Stimulated activated CD8-positive, alpha-beta memory T cell treated with anti-CD3 and anti-CD28 coated beads, Interleukin-4, amount 100 ng/mL, for 4 hours (primary cell): ENCODE data around the gene SELPLG.
"Not testable (repeated sequence)": the region's sequence is repeated elsewhere in the genome, so short reads cannot be mapped to it uniquely, and the experiment has no call there.

Experiments used
- DNase-seq, 2 donors: peaks; one replicate each; pipeline ENCODE4 v3.0.0-alpha.2; 2020; ENCODE audit warnings: low read depth in 2 of 2, low spot score in 1 of 2

SELPLG gene

DNA sequence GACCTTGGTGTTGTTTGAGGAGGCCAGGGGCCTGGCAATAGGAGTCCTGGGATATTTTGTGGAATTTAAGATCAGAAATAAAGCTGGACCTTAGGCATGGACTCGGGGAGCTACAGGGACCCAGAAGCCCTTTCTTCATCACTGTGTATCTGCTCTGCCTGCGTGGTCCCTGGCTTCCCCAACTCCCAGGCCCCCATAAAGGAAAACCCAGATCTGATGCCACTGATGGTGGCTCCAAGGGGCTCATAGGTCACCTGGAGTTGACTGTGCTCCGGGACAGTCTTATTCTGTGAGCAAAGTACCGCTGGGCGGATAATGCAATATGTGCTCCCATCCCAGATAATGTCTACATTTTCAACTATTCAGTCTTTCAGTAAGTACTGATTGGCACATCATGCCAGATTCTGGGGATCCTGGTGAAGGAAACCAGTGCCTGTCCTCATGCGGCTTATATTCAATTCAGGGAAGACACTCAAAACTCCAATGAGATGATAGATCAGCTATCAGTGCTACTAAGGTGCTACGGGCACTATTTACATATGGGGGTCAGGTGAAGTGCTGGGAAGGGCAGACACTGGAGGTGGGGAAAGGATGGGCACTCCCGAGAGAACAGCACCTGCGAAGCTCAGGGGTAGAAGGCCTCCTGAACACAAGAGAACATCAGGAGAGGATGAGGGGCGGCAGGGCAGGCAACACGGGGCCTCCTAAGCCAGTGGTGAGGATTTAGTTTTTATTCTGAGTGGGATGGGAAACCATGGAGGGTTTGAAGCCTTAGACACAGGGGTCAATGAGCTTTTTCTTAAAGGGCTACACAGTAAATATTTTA is 5.5 kb upstream of the SELPLG start:
- no peak for DNase-seq

DNA sequence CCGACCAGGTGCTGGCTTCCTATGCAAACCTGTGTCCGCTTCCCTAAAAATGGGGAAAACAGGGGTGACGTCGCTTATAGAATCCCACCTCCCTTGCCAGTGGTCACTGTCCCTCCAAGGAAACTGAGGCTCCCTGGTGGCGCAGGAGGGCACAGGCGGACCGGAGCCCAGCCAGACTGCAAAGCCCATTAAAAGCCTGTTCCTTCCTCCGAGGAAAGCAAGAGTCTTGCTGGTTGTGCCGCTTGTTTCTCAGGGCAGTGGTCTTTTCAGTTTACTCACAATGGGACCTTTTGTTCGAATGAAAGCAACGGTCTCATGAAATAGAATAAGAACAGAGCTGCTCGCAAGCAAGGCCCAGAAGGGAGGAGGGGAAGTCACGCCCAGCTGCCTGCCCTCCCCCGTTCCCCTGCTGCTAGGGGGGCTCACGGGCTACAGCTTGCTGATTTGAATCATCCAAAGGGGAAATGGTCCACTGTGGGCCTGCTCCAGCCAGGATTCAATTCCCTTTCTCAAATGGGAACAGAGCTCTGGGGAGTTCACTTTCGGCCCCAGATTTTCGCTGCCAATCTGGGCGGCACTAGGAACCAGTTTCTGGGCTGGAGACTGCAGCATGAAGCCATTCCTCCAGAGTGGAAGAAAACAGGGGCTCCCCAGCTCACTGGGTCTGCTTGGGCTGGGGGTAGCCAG is 4.6 kb upstream of the SELPLG start:
- no peak for DNase-seq

DNA sequence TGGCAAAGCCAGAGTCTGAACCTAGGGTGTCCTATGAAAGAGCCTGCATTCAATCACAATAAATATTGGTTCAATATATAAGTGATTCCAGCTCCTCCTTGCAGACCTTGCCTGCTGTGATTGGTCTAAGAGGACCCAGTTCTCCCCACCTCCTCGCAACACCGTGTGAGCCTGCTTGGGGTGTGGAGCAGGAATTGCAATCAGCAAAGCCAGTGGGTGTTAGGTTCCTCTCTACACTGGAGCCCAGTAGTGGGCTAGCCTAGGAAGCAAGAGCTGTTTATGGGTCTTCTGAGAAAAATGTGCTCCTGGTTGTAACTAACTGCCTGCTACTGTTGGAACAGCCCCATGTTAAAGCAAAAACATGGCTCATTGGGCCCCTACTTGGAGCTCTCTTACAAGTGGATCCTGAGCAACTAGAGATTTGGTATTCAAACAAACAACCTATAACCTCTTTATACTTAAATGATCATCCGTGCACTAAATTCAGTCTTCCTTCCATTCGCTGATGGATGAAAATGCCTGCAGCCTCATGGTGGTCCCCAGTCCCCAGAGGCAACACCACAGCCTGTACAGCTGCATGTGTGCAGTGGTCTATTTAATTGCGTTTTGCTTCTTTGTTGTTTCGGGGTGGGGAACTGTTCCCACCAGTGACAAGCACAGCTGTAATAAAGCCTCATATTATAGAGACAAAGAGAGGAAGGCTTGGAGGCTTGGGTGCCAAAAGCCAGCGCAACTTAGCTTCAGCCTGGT is 3.7 kb upstream of the SELPLG start:
- DNase-seq, result no peak

DNA sequence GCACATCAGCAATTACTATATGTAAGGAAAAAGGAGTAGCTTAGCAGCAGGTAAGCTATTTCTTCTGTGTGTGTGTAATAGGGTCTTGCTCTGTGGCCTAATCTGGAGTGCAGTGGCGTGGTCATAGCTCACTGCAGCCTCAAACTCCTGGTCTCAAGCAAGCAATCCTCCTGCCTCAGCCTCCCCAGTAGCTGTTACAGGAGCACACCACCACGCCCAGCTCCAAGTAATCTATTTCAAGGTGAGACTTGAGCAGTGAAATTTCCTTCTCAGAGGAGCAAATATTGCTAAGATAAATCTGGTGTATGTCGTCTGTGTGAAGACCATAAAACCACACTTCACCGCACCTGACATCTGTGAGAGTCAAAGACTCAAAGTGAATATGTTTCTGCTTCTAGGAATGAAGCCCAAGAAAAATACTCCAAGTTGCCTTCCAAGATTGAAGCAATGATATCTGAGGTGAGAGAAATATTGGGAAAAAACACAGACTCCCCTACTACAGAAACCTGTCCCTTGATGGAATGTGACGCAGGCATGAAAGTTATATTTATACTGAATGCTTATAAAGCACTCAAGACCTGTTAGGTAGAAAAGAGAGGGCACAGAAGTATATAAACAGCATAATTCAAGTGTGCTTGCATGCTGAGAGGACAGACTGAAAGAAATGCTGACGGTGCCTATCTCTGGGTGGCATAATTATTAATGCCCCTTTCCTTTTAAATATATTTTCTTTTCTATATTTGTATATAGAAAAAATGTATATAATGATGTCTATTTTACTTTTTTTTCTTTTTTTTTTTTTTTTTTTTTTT is 2.5 kb upstream of the SELPLG start:
- no peak for DNase-seq

DNA sequence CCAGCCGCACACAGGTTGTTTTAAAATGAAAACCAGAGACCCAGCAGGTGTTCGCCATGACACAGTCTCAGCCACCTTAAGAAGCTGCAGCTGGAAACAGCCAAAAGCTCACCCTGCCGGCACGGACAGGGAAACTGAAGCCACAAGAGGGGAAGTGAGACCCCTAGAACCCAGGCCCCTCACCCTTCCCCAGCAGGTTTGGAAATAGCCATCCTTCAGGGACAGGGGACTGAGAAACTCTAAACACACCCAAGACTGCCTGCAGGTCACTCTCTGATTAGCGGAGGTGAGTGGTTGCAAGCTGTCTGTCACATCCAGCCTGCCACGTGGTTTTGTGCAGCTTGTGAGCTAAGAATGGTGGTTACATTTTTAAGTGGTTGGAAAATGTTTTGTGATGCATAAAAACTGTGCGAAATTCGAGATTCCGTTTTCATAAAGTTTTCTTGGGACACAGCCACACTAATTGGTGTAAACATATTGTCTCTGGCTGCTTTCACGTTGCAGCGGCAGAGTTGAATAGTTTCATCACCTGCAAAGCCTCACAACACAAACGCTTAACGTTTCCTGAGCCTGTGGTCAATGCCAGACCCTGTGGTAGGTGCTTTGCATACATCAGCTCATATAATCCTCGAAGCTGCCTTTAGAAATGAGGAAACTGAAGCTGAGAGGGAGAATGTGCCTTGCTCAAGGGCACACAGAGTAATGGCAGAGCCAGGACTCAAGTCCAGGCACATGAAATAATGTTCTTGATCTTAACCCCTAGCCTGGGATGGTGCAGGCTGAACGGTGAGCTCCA is 1.7 kb upstream of the SELPLG start:
- DNase-seq, result no peak

GRCh38 chr12:108634341-108634751 is 652 bp upstream of the SELPLG start:
- DNase-seq, result no peak

GRCh38 chr12:108633081-108633533 is 587 bp downstream of the SELPLG start:
- no peak for DNase-seq

GRCh38 chr12:108631261-108631660 is 2.4 kb downstream of the SELPLG start:
- DNase-seq, result not testable (repeated sequence)

GRCh38 chr12:108630481-108631207 is 3.0 kb downstream of the SELPLG start:
- no peak for DNase-seq

DNA sequence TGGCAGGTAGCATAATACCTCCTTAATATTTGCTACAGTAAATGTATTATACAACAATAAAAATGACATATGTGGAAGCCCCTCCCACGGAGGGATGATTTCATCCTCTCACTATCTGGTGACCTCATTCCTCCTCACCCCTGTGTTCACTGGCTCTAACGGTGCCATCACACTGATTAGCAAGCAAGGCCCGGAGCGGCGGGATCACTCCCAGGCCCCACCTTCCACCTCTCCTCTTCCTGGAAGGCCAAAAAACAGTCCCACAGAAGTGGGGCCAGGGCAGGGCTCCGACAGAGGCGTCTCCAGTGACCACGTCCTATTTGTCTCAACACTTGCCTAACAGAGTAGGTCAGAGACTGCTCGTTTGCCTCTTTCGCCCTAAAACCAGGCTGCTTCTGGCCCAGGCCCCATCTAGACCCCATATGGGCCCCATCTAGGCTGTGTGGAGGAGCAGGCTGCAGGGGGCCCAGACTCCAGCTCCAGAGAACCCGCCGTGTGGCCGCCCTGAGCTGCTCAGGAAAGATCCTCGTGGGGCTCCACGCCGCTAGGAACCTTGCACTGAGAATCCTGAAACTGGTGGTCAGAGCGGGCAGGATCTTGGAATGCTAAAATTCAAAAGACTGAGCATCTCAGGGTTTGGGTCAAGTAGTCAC is 3.7 kb downstream of the SELPLG start:
- DNase-seq, result no peak

DNA sequence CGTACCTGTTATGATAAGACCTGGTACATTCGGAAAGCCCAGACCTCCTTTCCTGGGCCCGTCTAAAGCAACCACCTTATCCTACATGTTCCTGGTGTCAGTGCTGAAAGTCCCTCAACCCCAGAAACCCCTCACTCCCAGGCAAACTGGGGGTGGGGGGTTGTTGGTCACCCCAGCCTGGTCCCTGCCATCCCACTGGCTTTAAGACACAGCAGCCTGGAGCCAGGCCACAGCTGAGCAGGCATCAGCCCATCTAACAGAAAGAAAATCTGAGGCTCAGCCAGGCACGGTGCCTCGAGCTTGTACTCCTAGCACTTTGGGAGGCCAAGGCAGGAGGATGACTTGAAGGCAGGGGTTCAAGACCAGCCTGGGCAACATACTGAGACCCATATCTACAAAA is 4.5 kb downstream of the SELPLG start:
- DNase-seq, result no peak

- no peak for DNase-seq
Measured at GRCh38 chr12:108627134-108627920, 6.4 kb downstream of the SELPLG start.

DNA sequence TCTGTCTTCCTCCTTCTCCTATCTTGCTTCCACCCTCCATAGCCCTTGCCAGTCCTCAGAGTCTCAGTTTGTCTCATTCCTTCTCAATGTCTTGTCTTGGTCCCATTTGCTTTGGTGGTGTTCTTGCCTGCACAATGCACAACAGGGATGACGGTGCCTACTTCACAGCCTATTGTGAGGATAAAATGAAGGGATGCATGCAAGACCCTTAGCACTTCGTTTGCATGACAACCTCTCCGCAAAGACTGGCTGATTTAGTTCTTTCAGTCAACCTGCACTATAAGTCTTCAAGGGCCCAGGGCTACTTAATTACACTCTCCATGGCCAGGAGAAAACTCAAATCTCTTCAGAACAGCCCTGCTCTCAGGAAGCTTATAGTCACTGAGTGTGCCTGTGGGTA is 8.5 kb downstream of the SELPLG start:
- DNase-seq, result no peak

DNA sequence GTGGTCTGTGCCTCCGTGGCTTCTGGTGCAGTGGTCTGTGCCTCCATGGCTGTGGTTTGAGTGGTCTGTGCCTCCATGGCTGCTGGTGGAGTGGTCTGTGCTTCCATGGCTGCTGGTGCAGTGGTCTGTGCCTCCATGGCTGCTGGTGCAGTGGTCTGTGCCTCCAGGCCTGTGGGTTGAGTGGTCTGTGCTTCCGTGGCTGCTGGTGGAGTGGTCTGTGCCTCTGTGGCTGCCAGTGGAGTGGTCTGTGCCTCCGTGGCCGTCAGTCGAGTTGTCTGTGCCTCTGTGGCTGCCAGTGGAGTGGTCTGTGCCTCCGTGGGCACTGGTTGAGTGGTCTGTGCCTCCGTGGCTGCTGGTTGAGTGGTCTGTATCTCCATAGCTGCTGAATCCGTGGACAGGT is 10.1 kb downstream of the SELPLG start:
- DNase-seq, result no peak

DNA sequence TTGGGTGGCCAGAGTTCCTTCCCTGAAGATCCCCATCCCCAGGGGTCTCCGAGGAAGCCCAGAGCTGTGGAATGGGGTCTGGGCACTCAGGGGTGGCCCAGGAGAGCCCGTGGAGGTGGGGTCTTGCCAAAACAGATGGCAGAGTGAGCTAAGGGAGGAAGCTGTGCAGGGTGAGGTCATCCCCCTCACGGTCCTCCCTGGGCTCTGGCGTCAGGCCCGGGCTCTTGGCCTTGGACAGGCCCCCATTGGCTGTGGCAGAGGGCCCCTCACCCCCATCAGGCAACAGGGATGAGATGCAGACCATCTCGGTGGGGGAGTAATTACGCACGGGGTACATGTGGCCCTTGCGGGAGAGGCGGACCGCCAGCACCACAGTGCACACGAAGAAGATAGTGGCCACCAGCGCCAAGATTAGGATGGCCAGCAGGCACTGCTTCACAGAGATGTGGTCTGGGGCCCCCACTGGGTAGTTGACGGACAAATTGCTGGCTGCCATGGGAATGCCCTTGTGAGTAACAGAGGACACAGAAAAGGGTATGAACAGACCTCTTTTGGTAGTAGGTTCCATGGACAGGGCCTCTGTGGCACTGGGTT is 10.7 kb downstream of the SELPLG start:
- no peak for DNase-seq

DNA sequence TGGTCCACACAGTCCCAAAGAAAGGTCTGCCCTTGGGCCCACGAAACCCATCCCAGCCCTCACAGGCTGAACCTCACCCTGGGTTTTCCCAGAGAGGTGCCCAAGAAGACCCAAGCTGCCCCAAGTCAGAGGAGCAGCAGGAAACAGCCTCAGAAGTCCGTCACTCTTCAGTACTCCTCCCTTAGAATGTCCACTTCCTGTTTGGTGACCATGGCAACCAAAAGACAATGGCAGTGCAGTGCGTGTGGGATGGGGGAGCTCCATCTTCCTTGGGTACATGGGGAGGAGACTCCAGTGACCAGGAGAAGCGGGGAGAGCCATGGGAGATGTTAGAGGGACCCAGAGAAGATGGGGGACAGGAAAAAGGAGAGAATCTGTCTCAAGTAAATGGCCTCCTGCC is 11.3 kb downstream of the SELPLG start:
- no peak for DNase-seq

DNA sequence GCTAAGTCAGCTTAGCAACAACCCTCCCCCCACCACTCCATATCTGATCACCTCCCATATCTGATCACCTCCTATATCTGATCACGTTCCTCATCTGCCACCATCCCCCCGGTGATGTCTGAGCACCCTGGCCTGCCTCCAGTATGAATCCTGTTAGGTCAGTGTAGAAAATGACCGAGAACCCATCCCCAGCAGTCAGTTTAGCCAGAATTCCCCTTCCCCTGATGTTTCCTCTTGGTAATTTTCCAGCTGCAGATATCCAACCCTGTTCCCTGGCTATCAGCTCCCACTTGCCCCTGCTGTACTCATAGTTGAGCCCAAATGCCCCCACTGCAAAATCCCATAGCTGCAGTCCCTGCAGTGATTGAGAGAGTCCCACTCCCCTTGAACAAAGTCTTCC is 12.5 kb downstream of the SELPLG start:
- DNase-seq, result no peak
